Peyer's patch (tissue), 4 donors: ENCODE data around the gene SPDYE3.

Experiments
- POLR2A ChIP-seq, 2 donors: fragments of 450-650 bp; IDR thresholded peaks; one replicate each; pipeline ENCODE4 v1.5.1; 2017; ENCODE audit warnings: antibody characterized with exemption in 2 of 2, mild to moderate bottlenecking in 2 of 2, moderate library complexity in 2 of 2
- TF ChIP-seq, protein P1 (sequence below), 6 experiments: fragments of 450-650 bp in 4 of 6; fragments of 200-600 bp in 2 of 6; sonication (generic) in 1 of 6; IDR thresholded peaks; one replicate each; pipeline ENCODE4 v1.5.1; 2017 to 2019; ENCODE audit warnings: antibody characterized with exemption in 6 of 6, mild to moderate bottlenecking in 3 of 6, moderate library complexity in 1 of 6

DNA sequence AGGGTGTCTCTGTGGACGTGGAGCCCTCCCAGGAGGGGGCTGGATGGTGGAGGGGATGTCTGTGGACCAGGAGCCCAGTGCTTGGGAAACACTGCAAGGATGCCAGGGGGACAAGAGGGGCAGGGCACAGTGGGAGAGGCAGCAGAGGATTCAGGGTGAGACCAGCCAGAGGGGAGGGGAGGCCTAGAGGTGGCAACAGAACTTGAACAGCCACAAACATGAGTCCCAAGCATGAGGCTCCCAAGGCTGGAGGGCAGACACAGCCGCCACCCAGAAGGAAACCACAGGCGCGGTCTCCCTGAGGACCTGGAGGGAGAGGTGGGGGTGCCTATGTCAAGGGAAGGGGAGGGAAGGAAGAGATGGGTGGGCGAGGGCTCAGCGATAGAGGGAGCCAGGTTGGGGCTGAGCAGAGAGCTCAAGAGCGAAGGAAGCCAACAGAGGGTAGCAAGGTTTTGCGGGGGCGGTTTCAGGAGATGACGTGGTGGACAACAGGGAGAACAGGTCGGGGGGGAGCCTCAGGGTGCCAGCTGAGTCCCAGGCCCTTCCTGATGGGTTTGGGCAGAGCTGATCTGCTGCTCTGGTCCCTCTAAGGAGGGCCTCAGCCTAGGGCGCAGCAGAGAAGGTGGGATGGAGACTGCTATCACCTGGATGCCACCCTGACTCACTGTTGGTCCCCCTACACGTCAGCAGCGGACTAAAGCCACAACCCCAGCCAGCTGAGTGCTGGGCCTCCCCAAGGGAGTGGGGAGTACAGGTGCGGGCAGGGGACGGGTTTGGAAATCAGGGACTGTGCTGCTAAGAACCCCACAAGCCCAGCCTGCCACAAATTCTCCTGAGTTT is 59.1 kb downstream of the SPDYE3 start:
- TF ChIP-seq, protein P1, sequence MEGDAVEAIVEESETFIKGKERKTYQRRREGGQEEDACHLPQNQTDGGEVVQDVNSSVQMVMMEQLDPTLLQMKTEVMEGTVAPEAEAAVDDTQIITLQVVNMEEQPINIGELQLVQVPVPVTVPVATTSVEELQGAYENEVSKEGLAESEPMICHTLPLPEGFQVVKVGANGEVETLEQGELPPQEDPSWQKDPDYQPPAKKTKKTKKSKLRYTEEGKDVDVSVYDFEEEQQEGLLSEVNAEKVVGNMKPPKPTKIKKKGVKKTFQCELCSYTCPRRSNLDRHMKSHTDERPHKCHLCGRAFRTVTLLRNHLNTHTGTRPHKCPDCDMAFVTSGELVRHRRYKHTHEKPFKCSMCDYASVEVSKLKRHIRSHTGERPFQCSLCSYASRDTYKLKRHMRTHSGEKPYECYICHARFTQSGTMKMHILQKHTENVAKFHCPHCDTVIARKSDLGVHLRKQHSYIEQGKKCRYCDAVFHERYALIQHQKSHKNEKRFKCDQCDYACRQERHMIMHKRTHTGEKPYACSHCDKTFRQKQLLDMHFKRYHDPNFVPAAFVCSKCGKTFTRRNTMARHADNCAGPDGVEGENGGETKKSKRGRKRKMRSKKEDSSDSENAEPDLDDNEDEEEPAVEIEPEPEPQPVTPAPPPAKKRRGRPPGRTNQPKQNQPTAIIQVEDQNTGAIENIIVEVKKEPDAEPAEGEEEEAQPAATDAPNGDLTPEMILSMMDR (IDR thresholded peaks at IDR 0.05) = no peak
- no peak for TF ChIP-seq POLR2A (IDR thresholded peaks at IDR 0.05)
